Activated T-helper 1 cell treated with Interleukin-2 at 50 U/mL for 16 hours (primary cell): ENCODE measurements around the gene NRCAM.

Experiments used
- DNase-seq: peaks from one replicate; pipeline ENCODE4 v3.0.0-alpha.2; 2020; ENCODE audit warnings: low read depth

The NRCAM gene

GRCh38 chr7:108201766-108202165 is 254.5 kb downstream of the NRCAM start:
- DNase-seq: no peak

- no peak for DNase-seq
Measured at GRCh38 chr7:108200326-108200725, 255.9 kb downstream of the NRCAM start.

GRCh38 chr7:108197371-108198091 is 258.7 kb downstream of the NRCAM start:
- no peak for DNase-seq

GRCh38 chr7:108196004-108196403 is 260.2 kb downstream of the NRCAM start:
- DNase-seq: no peak

- DNase-seq: no peak
Measured at GRCh38 chr7:108193594-108194498, 262.4 kb downstream of the NRCAM start.

- DNase-seq: no peak
Measured at GRCh38 chr7:108190891-108191290, 265.3 kb downstream of the NRCAM start.

- DNase-seq: no peak
Measured at GRCh38 chr7:108189733-108190388, 266.4 kb downstream of the NRCAM start.

GRCh38 chr7:108188724-108189123 is 267.5 kb downstream of the NRCAM start:
- DNase-seq: no peak

GRCh38 chr7:108181073-108181985 is 274.9 kb downstream of the NRCAM start:
- DNase-seq: no peak

GRCh38 chr7:108178398-108178797 is 277.8 kb downstream of the NRCAM start:
- DNase-seq: no peak

- DNase-seq: no peak
Measured at GRCh38 chr7:108171164-108171563, 285.1 kb downstream of the NRCAM start.

- DNase-seq: no peak
Measured at GRCh38 chr7:108170251-108170650, 286.0 kb downstream of the NRCAM start.

GRCh38 chr7:108167460-108167859 is 288.8 kb downstream of the NRCAM start:
- no peak for DNase-seq

- DNase-seq: no peak
Measured at GRCh38 chr7:108166687-108167086, 289.5 kb downstream of the NRCAM start.

GRCh38 chr7:108165723-108166122 is 290.5 kb downstream of the NRCAM start:
- no peak for DNase-seq

- DNase-seq: no peak
Measured at GRCh38 chr7:108164946-108165345, 291.3 kb downstream of the NRCAM start.

GRCh38 chr7:108164342-108164741 is 291.9 kb downstream of the NRCAM start:
- no peak for DNase-seq

GRCh38 chr7:108158776-108159175 is 297.5 kb downstream of the NRCAM start:
- DNase-seq: no peak

GRCh38 chr7:108157606-108158335 is 298.5 kb downstream of the NRCAM start:
- DNase-seq: no peak

- no peak for DNase-seq
Measured at GRCh38 chr7:108156897-108157605, 299.2 kb downstream of the NRCAM start.
